Ovary (tissue), 10 donors: ENCODE data around the gene TMEM79. TPM values are rescaled to one million over a fixed set of nuclear protein-coding genes. Genes with fewer than 3 reads are reported as not detected.
A peak's percentile ranks its signal among the peaks of the same experiment; 100 is the strongest.

ENCODE experiments used
- DNase-seq, 5 donors: peaks; one replicate each; pipeline ENCODE4 v3.0.0-alpha.2; 2019 to 2020
- H3K27ac ChIP-seq, 2 donors: fragments of 200-600 bp; one replicate each; pipeline versions ENCODE4 v1.5.1 to v1.8.0; 2019 to 2022
- H3K27me3 ChIP-seq: fragments of 200-600 bp; one replicate; pipeline ENCODE4 v1.8.0; 2022
- H3K36me3 ChIP-seq: fragments of 200-600 bp; sonication (generic); one replicate; pipeline ENCODE4 v1.5.1; 2019
- H3K4me1 ChIP-seq: one replicate; pipeline ENCODE4 v1.8.1; 2013; ENCODE audit warnings: mild to moderate bottlenecking, moderate library complexity; ENCODE audit not compliant: insufficient read depth
- H3K4me3 ChIP-seq: fragments of 200-600 bp; sonication (generic); one replicate; pipeline ENCODE4 v1.5.1; 2017
- H3K9me3 ChIP-seq, 2 donors: fragments of 200-600 bp in 1 of 2; sonication (generic) in 1 of 2; one replicate each; pipeline versions ENCODE4 v1.5.1 to v1.8.1; 2013 to 2019; ENCODE audit warnings: mild to moderate bottlenecking in 1 of 2, moderate library complexity in 1 of 2
- CTCF ChIP-seq, 3 donors: fragments of 450-650 bp in 2 of 3; fragments of 200-600 bp in 1 of 3; IDR thresholded peaks; one replicate each; pipeline versions ENCODE4 v1.5.1 to v1.8.0; 2016 to 2022; ENCODE audit warnings: antibody characterized with exemption in 3 of 3, mild to moderate bottlenecking in 1 of 3
- EP300 ChIP-seq: sonication (generic); formaldehyde crosslinking; IDR thresholded peaks from one replicate; pipeline ENCODE4 v1.6.1; 2017; ENCODE audit warnings: antibody characterized with exemption
- POLR2A ChIP-seq: fragments of 450-650 bp; IDR thresholded peaks from one replicate; pipeline ENCODE4 v1.6.1; 2017; ENCODE audit warnings: antibody characterized with exemption, mild to moderate bottlenecking, moderate library complexity
- WGBS, 3 donors: extraction: QIAGEN DNeasy Blood & Tissue Kit in 1 of 3; methylation state at CpG; one replicate each; pipeline versions ENCODE4 v1.1.5 to v1.1.7; 2013 to 2017; 5-methylcytosine and 5-hydroxymethylcytosine counted together
- intact Hi-C, 4 donors: fragments of 100-400 bp; cut with DNase I; formaldehyde crosslinking; loops; one replicate each; pipeline versions ENCODE4 v1.11.0 to v1.15.1; 2022 to 2023
- long read RNA-seq, 3 donors: library from polyadenylated mRNA in 2 of 3; unstranded in 2 of 3; transcript quantifications; one replicate each; pipeline ENCODE4 v2.0.0 and lab custom pipeline, GENCODE V29; 2021 to 2026
- polyA plus RNA-seq, 2 donors: library from polyadenylated mRNA; stranded (reverse); fragments of 200-250 nt in 1 of 2; fragments of 350-450 nt in 1 of 2; fragmentation: Illumina TruSeq in 1 of 2; extraction: RNeasy Lipid Tissue Mini Kit (QIAGEN cat#74804) in 1 of 2; gene quantifications; one replicate each; pipeline ENCODE4 v1.2.3, GENCODE V29; 2013 to 2014
- total RNA-seq, 7 donors: library from RNA; depleted of rRNA in 2 of 7; stranded (reverse); fragments of >200 nt in 2 of 7; fragmentation: NEBNext Ultra II Directional in 3 of 7; extraction: Animal tissue kit (Norgen Biotek cat#: 25700) in 3 of 7; gene quantifications; one replicate each; pipeline versions ENCODE4 v1.1.0 to v1.2.4, GENCODE V29; 2016 to 2023
- donor health status: DM: no; HTN: no; CAD: no; lungs with moderate emphysema.
- donor health status: DM: no; HTN: no; CAD: no.
- donor health status: Bipolar disorder and iron deficiency.
- donor health status: DM: yes; HTN: yes; CAD: no.
- donor health status: DM: no; HTN: no; CAD: no.
- donor health status: DM: yes; HTN: yes; CAD: no.

TMEM79 gene
- total RNA-seq (1 to 10 TPM in 6 of 7 donors, under 1 TPM in 1; 0.80 to 3.3 (median 2.2) TPM), polyA plus RNA-seq (1 to 10 TPM; 1.2 to 2.1 TPM)
- long read RNA-seq, donor 1, transcript TMEM79-201 (4 exons, 2,191 nt): major isoform, 17 of 23 reads
- long read RNA-seq, donor 1, partial matches to known transcripts: 5 of 23 reads
- long read RNA-seq, donor 1, other reads (novel, unspliced or antisense): 1 of 23 reads
- long read RNA-seq, donor 2, partial matches to known transcripts: 5 of 13 reads
- long read RNA-seq, donor 2, other reads (novel, unspliced or antisense): 6 of 13 reads
- long read RNA-seq, donor 3, transcript TMEM79-201 (4 exons, 2,191 nt): major isoform, 5 of 11 reads
- long read RNA-seq, donor 3, partial matches to known transcripts: 1 of 11 reads
- long read RNA-seq, donor 3, other reads (novel, unspliced or antisense): 5 of 11 reads

GRCh38 chr1:156284112-156284511, at the start of gene TMEM79:
TSS of gene TMEM79 (plus strand) at chr1:156284325. CDS start at chr1:156285227, 902 bp downstream.
- WGBS, 3 donors: 86 to 95% (median 89%) methylated on average over 7 of the region's 7 CpGs
- Histone ChIP-seq H3K36me3 (no peaks in the 10 kb centered on the region), H3K27me3 (no peaks in the 10 kb centered on the region), H3K9me3 (no peaks in the 10 kb centered on the region), H3K4me1 (peaks cover 7% of the 10 kb centered on the region), H3K27ac (no peak within 1 kb of the TSS), H3K4me3 (peak within 1 kb of the TSS; percentile 81)
- TF ChIP-seq CTCF (IDR thresholded peaks at IDR 0.05): no peak
- TF ChIP-seq POLR2A: no peak
- no peak for TF ChIP-seq EP300
- intact Hi-C loops: no loop called here
- DNase-seq: no peak

- H3K4me1 ChIP-seq: no peaks in the 10 kb centered on the region
- WGBS, 3 donors: 91 to 95% (median 95%) methylated on average over 12 of the region's 12 CpGs
- TF ChIP-seq POLR2A (no peak), EP300 (no peak), CTCF (IDR thresholded peaks at IDR 0.05) (no peak)
- no peak overlapping the region for H3K27ac ChIP-seq
- intact Hi-C loops: loop anchor here in 1 of 4 donors (10.0 kb wide), 1 partner anchor 189 kb away; no protein-coding TSS in a partner anchor
- H3K36me3 ChIP-seq: no peaks in the 10 kb centered on the region
- no peak for DNase-seq
- no peaks in the 10 kb centered on the region for H3K9me3 ChIP-seq
- no peaks in the 10 kb centered on the region for H3K27me3 ChIP-seq
- H3K4me3 ChIP-seq: no peak overlapping the region
These were observed 48.0 kb upstream of the TMEM79 start for GRCh38 chr1:156236164-156236563.

- Histone ChIP-seq H3K9me3 (no peaks in the 10 kb centered on the region), H3K4me1 (no peaks in the 10 kb centered on the region), H3K27me3 (no peaks in the 10 kb centered on the region), H3K27ac (no peak overlapping the region), H3K36me3 (no peaks in the 10 kb centered on the region), H3K4me3 (no peak overlapping the region)
- intact Hi-C loops: loop anchor here in 1 of 4 donors (10.0 kb wide), 1 partner anchor 187 kb away; no protein-coding TSS in a partner anchor
- 94 to 96% (median 94%) methylated on average over 5 of the region's 5 CpGs for WGBS, 3 donors
- no peak for TF ChIP-seq POLR2A
- TF ChIP-seq CTCF (IDR thresholded peaks at IDR 0.05): no peak
- TF ChIP-seq EP300: no peak
- DNase-seq: no peak
These were observed 45.9 kb upstream of the TMEM79 start for GRCh38 chr1:156238248-156238647.

GRCh38 chr1:156241311-156241811, 42.8 kb upstream of the TMEM79 start:
- 59 to 70% (median 66%) methylated on average over 14 to 15 of the region's 15 CpGs for WGBS, 3 donors
- Histone ChIP-seq H3K4me3 (no peak overlapping the region), H3K36me3 (no peaks in the 10 kb centered on the region), H3K27ac (no peak overlapping the region), H3K4me1 (peaks cover 4% of the 10 kb centered on the region), H3K9me3 (no peaks in the 10 kb centered on the region), H3K27me3 (no peaks in the 10 kb centered on the region)
- intact Hi-C loops: no loop called here
- DNase-seq: no peak
- TF ChIP-seq EP300 (no peak), CTCF (IDR thresholded peaks at IDR 0.05) (no peak)
